Endothelial cell of umbilical vein (primary cell): ENCODE results near the gene ZNF100. TPM values are rescaled to one million over a fixed set of nuclear protein-coding genes. Genes with fewer than 3 reads are reported as not detected.
"Not testable (repeated sequence)": the region's sequence is repeated elsewhere in the genome, so short reads cannot be mapped to it uniquely, and the experiment has no call there.

Experiments
- BruUV-seq: library from RNA; stranded (reverse); fragments of 400-500 nt; replicated peaks from 2 replicates; lab custom pipeline; 2021; lab: Mats Ljungman, UMichigan
- CTCF ChIA-PET: fragments of 300-600, 350-600 bp; sonication (Branson Sonifier 250); formaldehyde crosslinking; loops from one replicate; lab custom pipeline; 2021; ENCODE audit warnings: antibody characterized with exemption, inconsistent platforms; lab: Charles Lee
- POLR2A ChIA-PET: fragments of 300-600, 350-600 bp; sonication (Branson Sonifier 250); formaldehyde crosslinking; loops from one replicate; lab custom pipeline; 2021; ENCODE audit warnings: antibody characterized with exemption, inconsistent platforms; lab: Charles Lee
- DNase-seq: peaks from one replicate; pipeline ENCODE4 v3.0.0-alpha.2; 2011; ENCODE audit warnings: low read depth, low spot score
- FAIRE-seq: peaks from 2 replicates; lab custom pipeline; 2011; peaks lifted over from hg19 to GRCh38; lab: Jason Lieb, UNC
- H2AFZ ChIP-seq: 2 replicates; pipeline ENCODE4 v1.6.0; 2012; ENCODE audit warnings: low read depth, low read length, control low read depth, inconsistent platforms
- H3K27ac ChIP-seq: 2 replicates; pipeline ENCODE4 v1.5.1; 2011; ENCODE audit warnings: low read depth, mild to moderate bottlenecking, control low read depth, low read length, moderate library complexity; ENCODE audit not compliant: insufficient read depth
- H3K27me3 ChIP-seq, 2 experiments: 2 replicates each; pipeline versions ENCODE4 v1.6.0 to v1.6.1; 2011; ENCODE audit warnings: low read length in 2 of 2, mixed read lengths in 1 of 2; ENCODE audit not compliant: control insufficient read depth in 2 of 2, insufficient read depth in 2 of 2
- H3K36me3 ChIP-seq, 2 experiments: 2 replicates in 1 of 2; 3 replicates in 1 of 2; pipeline ENCODE4 v1.5.1; 2011; ENCODE audit warnings: low read length in 2 of 2, mild to moderate bottlenecking in 1 of 2, moderate library complexity in 1 of 2; ENCODE audit not compliant: control insufficient read depth in 2 of 2, insufficient read depth in 2 of 2; ENCODE audit errors: extremely low read depth in 1 of 2
- H3K4me1 ChIP-seq: 3 replicates; pipeline ENCODE4 v1.5.1; 2011; ENCODE audit warnings: mild to moderate bottlenecking, low read length; ENCODE audit not compliant: control insufficient read depth, insufficient read depth; ENCODE audit errors: extremely low read depth
- H3K4me2 ChIP-seq: 2 replicates; pipeline ENCODE4 v1.6.1; 2011; ENCODE audit warnings: low read length, control low read depth, mixed read lengths; ENCODE audit not compliant: insufficient read depth
- H3K4me3 ChIP-seq, 3 experiments: fragments of 200-600 bp in 1 of 3; sonication (generic), shearing (Covaris generic) in 1 of 3; replicated peaks in 1 of 3; 2 replicates each; pipeline ENCODE4 v1.5.1; 2011 to 2016; ENCODE audit warnings: control low read depth in 3 of 3, low read length in 3 of 3, mild to moderate bottlenecking in 2 of 3, inconsistent platforms in 1 of 3, low read depth in 1 of 3, moderate library complexity in 1 of 3; ENCODE audit not compliant: insufficient read depth in 1 of 3
- H3K79me2 ChIP-seq: 2 replicates; pipeline ENCODE4 v1.6.0; 2012; ENCODE audit warnings: low read length, inconsistent platforms; ENCODE audit not compliant: control insufficient read depth, insufficient read depth
- H3K9ac ChIP-seq: replicated peaks from 2 replicates; pipeline ENCODE3; 2011; ENCODE audit warnings: low read length, control low read depth; ENCODE audit not compliant: insufficient read depth; ENCODE audit errors: extremely low read depth
- H3K9me1 ChIP-seq: replicated peaks from 3 replicates; pipeline ENCODE4 v1.6.0; 2011; ENCODE audit warnings: mild to moderate bottlenecking, low read length; ENCODE audit not compliant: control insufficient read depth, insufficient read depth; ENCODE audit errors: extremely low read depth
- H3K9me3 ChIP-seq: replicated peaks from 2 replicates; pipeline ENCODE4 v1.5.1; 2012; ENCODE audit warnings: low read length, inconsistent platforms; ENCODE audit not compliant: control insufficient read depth, insufficient read depth
- H4K20me1 ChIP-seq: replicated peaks from 2 replicates; pipeline ENCODE3; 2011; ENCODE audit warnings: mild to moderate bottlenecking, low read length; ENCODE audit not compliant: control insufficient read depth, insufficient read depth; ENCODE audit errors: extremely low read depth
- EZH2 ChIP-seq: IDR thresholded peaks from 2 replicates; pipeline ENCODE4 v1.6.1; 2012; ENCODE audit warnings: borderline replicate concordance, low read depth, mild to moderate bottlenecking, moderate library complexity, low read length, inconsistent platforms; ENCODE audit not compliant: severe bottlenecking
- FOS ChIP-seq: IDR thresholded peaks from 2 replicates; pipeline ENCODE4 v1.6.1; 2011; ENCODE audit warnings: mild to moderate bottlenecking, low read length, moderate library complexity, borderline replicate concordance; ENCODE audit not compliant: insufficient read depth
- GATA2 ChIP-seq: IDR thresholded peaks from 2 replicates; pipeline ENCODE4 v1.7.0; 2011; ENCODE audit warnings: low read depth, mild to moderate bottlenecking, moderate library complexity, mixed read lengths, low read length; ENCODE audit not compliant: insufficient read length, insufficient read depth
- dilution Hi-C: fragments of 300-500 bp; cut with MboI; formaldehyde crosslinking; loops from one replicate; pipeline ENCODE4 v1.15.0; 2019; ENCODE audit warnings: low sequenced_read_pairs; ENCODE audit not compliant: extremely low pct_ligation_motif_present
- intact Hi-C: fragments of 100-400 bp; cut with micrococcal nuclease; formaldehyde crosslinking; loops from one replicate; pipeline ENCODE4 v1.10.0; 2022
- polyA plus RNA-seq, 4 experiments: library from polyadenylated mRNA; depleted of rRNA in 3 of 4; stranded (reverse) in 3 of 4; unstranded in 1 of 4; fragments of >200 nt; gene quantifications; 2 replicates each; pipeline versions ENCODE4 v1.2.1 to v1.2.3, GENCODE V29; 2011 to 2012; ENCODE audit warnings: missing spikeins in 1 of 4
- total RNA-seq: library from RNA; stranded (reverse); gene quantifications from 2 replicates; pipeline ENCODE4 v1.2.3, GENCODE V29; 2021
- TF ChIP-seq, protein P1 (sequence below), 2 donors: IDR thresholded peaks; 1 replicate in 1 of 2; 2 replicates in 1 of 2; pipeline ENCODE4 v1.5.1; 2011; ENCODE audit warnings: low read length in 2 of 2, mild to moderate bottlenecking in 2 of 2, moderate library complexity in 2 of 2, control low read depth in 1 of 2, inconsistent platforms in 1 of 2, low read depth in 1 of 2; ENCODE audit not compliant: insufficient read depth in 1 of 2; ENCODE audit errors: extremely low read depth in 1 of 2
- TF ChIP-seq, protein P2 (sequence below): IDR thresholded peaks from 2 replicates; pipeline ENCODE4 v1.6.1; 2011; ENCODE audit not compliant: insufficient read depth, insufficient read length

The ZNF100 gene
- total and polyA plus RNA-seq, 2 donors (not counting 3 experiments of a cell fraction or from before 2014, with no cell fraction given): 1.8 to 12.7 TPM

DNA sequence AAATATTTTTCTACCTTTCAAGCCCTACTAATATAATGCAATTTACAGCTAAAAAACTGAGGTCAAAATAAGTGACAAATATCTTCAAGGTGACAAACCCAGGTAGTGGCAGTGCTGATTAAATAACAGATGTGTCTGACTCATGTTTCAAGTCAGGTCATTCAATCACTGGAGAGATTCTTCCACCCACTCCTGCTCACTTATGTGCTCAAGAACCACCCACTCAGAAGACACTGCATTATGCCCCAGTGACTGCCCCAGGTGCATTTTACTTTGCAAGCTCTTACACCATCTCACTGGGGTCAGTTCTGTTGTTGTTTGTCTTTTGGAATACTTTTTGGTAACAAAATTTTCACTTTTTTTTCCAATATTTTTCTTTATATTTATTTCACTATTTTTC is 2.2 kb downstream of the ZNF100 start:
- TF ChIP-seq, protein P1, sequence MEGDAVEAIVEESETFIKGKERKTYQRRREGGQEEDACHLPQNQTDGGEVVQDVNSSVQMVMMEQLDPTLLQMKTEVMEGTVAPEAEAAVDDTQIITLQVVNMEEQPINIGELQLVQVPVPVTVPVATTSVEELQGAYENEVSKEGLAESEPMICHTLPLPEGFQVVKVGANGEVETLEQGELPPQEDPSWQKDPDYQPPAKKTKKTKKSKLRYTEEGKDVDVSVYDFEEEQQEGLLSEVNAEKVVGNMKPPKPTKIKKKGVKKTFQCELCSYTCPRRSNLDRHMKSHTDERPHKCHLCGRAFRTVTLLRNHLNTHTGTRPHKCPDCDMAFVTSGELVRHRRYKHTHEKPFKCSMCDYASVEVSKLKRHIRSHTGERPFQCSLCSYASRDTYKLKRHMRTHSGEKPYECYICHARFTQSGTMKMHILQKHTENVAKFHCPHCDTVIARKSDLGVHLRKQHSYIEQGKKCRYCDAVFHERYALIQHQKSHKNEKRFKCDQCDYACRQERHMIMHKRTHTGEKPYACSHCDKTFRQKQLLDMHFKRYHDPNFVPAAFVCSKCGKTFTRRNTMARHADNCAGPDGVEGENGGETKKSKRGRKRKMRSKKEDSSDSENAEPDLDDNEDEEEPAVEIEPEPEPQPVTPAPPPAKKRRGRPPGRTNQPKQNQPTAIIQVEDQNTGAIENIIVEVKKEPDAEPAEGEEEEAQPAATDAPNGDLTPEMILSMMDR (IDR thresholded peaks at IDR 0.05; ENCODE audit: extremely low read depth in 1 of 2, insufficient read depth in 1 of 2, low read depth in 1 of 2, low read length in 2 of 2): no peak
- TF ChIP-seq, protein P2, sequence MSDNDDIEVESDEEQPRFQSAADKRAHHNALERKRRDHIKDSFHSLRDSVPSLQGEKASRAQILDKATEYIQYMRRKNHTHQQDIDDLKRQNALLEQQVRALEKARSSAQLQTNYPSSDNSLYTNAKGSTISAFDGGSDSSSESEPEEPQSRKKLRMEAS: no peak
- TF ChIP-seq EZH2: no peak
- no peak for TF ChIP-seq GATA2
- TF ChIP-seq FOS: no peak
- Histone ChIP-seq H3K27me3 (no peaks in the 10 kb centered on the region), H2AFZ (no peak overlapping the region), H3K9ac (no peak overlapping the region), H4K20me1 (no peaks in the 10 kb centered on the region), H3K4me1 (peaks cover 2% of the 10 kb centered on the region), H3K27ac (no peak overlapping the region), H3K79me2 (peaks cover 16% of the 10 kb centered on the region), H3K4me3 (no peak overlapping the region), H3K9me3 (no peaks in the 10 kb centered on the region), H3K36me3 (no peaks in the 10 kb centered on the region), H3K9me1 (no peaks in the 10 kb centered on the region), H3K4me2 (no peak overlapping the region)
- ChIA-PET CTCF (no interaction called here), POLR2A (no interaction called here)
- no TSS peak for BruUV-seq
- dilution Hi-C loops: no loop called here
- no peak for FAIRE-seq
- DNase-seq: no peak
- intact Hi-C loops: loop anchor here (5.0 kb wide), 3 partner anchors 87 to 623 kb away; partner anchors contain the start of genes ZNF429 and ZNF431

DNA sequence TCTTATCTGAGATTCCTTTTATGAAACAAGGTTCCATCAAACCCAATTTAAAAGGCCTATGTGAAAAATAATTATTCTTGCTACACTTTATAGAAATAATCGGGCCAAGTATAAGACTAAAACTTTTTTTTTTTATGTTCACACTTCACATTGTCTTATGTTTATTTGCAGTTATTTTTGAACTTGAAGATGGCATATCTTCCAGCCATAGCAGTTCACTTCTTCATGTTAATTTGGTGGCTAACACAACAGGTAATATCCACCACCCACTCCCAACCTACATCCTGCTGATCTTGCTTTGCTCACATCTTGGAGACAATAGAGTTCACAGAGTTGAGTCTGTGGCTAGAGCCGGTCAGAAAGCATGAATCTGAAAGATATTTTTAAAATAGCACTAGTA is 5.8 kb downstream of the ZNF100 start:
- DNase-seq, H3K36me3 ChIP-seq, H3K9me1 ChIP-seq, H2AFZ ChIP-seq, H3K4me3 ChIP-seq, H3K27ac ChIP-seq, H4K20me1 ChIP-seq, CTCF ChIA-PET, BruUV-seq, H3K9ac ChIP-seq, H3K9me3 ChIP-seq, H3K4me2 ChIP-seq, H3K27me3 ChIP-seq, dilution Hi-C loops, intact Hi-C loops, FAIRE-seq, H3K4me1 ChIP-seq: not testable (repeated sequence)
- POLR2A ChIA-PET: interaction anchor here (0.6 kb wide), 1 partner anchor 1037 kb away, joined by 3 read pairs; no protein-coding TSS in a partner anchor
- H3K79me2 ChIP-seq: peaks cover 12% of the 10 kb centered on the region
